AG04450 (cell line): ENCODE data around the gene INSRR. TPM values are rescaled to one million over a fixed set of nuclear protein-coding genes. Genes with fewer than 3 reads are reported as not detected.

Experiments used
- CTCF ChIA-PET: fragments of 300-600, 350-600 bp; formaldehyde crosslinking; extraction: SDS; loops from one replicate; lab custom pipeline; 2022; ENCODE audit warnings: antibody characterized with exemption, inconsistent platforms; lab: Charles Lee
- POLR2A ChIA-PET: fragments of 350-600 bp; formaldehyde crosslinking; extraction: SDS; loops from one replicate; lab custom pipeline; 2021; ENCODE audit warnings: antibody characterized with exemption, inconsistent platforms; lab: Yijun Ruan, JAX
- DNase-seq: peaks from one replicate; pipeline ENCODE4 v3.0.0-alpha.2; 2011; ENCODE audit warnings: low read depth, low spot score
- H3K27ac ChIP-seq: one replicate; pipeline ENCODE4 v1.5.1; 2012; ENCODE audit warnings: low read depth, low read length, control low read depth
- H3K27me3 ChIP-seq: one replicate; pipeline ENCODE4 v1.6.0; 2012; ENCODE audit warnings: low read length; ENCODE audit not compliant: control insufficient read depth, insufficient read depth
- H3K4me3 ChIP-seq: 2 replicates; pipeline ENCODE4 v1.5.1; 2011; ENCODE audit warnings: mild to moderate bottlenecking, low read depth, low read length, control low read depth
- H3K9me3 ChIP-seq: 2 replicates; pipeline ENCODE4 v1.5.1; 2012; ENCODE audit warnings: low read length; ENCODE audit not compliant: control insufficient read depth, insufficient read depth
- CTCF ChIP-seq: IDR thresholded peaks from 2 replicates; pipeline ENCODE4 v1.5.1; 2011; ENCODE audit warnings: low read depth, low read length, control low read depth, inconsistent platforms
- polyA plus RNA-seq: library from polyadenylated mRNA; depleted of rRNA; stranded (reverse); fragments of >200 nt; gene quantifications from 2 replicates; pipeline ENCODE4 v1.2.3, GENCODE V29; 2011

INSRR gene
- polyA plus RNA-seq, 1 experiment: not detected

DNA sequence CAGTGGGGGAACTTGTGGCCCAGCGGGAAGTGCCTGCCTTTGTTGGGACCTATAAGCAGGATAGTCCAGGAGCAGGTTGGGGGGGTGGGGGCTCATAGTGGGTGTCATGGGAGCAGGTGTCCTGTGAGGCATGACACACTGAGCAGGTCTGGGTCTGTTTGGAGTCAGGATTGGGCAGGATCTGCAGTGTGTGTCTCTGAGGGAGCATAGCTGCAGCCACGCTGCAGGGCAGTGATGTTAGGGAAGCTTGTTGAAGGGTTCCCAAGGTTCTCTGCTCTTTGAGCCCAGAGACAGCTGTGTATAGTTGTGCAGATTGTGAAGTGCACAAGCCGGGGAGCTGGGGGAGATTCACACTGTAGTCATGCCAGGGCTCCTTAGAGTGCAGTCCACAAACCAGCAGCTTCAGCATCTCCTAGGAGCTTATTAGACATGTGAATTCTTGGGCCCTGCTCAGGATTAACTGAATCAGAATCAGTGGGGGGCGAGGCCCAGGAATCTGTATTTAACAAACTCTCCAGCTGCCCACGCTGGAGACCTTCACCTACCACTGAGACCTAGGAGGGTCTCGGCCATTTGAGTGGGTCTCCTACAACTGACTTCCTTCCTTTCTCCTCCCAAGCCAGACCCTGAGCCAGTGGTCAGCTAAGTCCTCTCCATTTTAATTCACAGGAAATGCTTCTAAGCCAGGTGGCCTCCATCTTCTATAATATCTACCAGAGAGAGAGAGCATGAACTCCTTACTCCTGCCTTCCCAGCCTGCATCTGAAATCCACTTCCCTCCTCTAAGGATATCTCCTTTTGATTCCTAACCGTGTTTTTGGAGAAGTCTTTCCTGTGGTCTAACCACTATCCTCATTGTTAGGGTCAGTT, 11.1 kb downstream of the INSRR start:
- peaks cover 83% of the 10 kb centered on the region for H3K27me3 ChIP-seq
- H3K27ac ChIP-seq: no peak overlapping the region
- DNase-seq: no peak
- H3K9me3 ChIP-seq: peaks cover 3% of the 10 kb centered on the region; the same call in 1 of the 2 replicates
- ChIA-PET POLR2A (no interaction called here), CTCF (interaction anchor here (1.2 to 3.3 kb wide), 4 partner anchors 8 to 36 kb away, joined by 3 to 27 read pairs (median 6); partner anchors contain the start of gene INSRR)
- no peak overlapping the region for H3K4me3 ChIP-seq
- no peak for TF ChIP-seq CTCF

- peaks cover 88% of the 10 kb centered on the region for H3K27me3 ChIP-seq
- CTCF ChIA-PET: no interaction called here
These were observed 12.3 kb downstream of the INSRR start for GRCh38 chr1:156846643-156847042.

GRCh38 chr1:156845953-156846545, 12.9 kb downstream of the INSRR start:
- peaks cover 87% of the 10 kb centered on the region for H3K27me3 ChIP-seq
- no peak overlapping the region for H3K4me3 ChIP-seq
- POLR2A ChIA-PET: no interaction called here
- peaks cover 3% of the 10 kb centered on the region; the same call in 1 of the 2 replicates for H3K9me3 ChIP-seq
- DNase-seq: no peak
- H3K27ac ChIP-seq: no peak overlapping the region
- no peak for TF ChIP-seq CTCF
- CTCF ChIA-PET: no interaction called here

More at GRCh38 chr1:156846643-156847042, 12.3 kb downstream of the INSRR start:
- no peak for DNase-seq
- Histone ChIP-seq H3K27ac (no peak overlapping the region), H3K4me3 (no peak overlapping the region), H3K9me3 (peaks cover 3% of the 10 kb centered on the region; the same call in 1 of the 2 replicates)
- POLR2A ChIA-PET: no interaction called here
- TF ChIP-seq CTCF: no peak

GRCh38 chr1:156845055-156845952, 13.6 kb downstream of the INSRR start:
- Histone ChIP-seq H3K9me3 (peaks cover 3% of the 10 kb centered on the region; the same call in 1 of the 2 replicates), H3K27me3 (peaks cover 93% of the 10 kb centered on the region), H3K27ac (no peak overlapping the region), H3K4me3 (no peak overlapping the region)
- POLR2A ChIA-PET: no interaction called here
- CTCF ChIA-PET: no interaction called here
- DNase-seq: no peak
- TF ChIP-seq CTCF: no peak
